Measurements from ENCODE around the gene NDUFB2.
"Not testable (repeated sequence)": the region's sequence is repeated elsewhere in the genome, so short reads cannot be mapped to it uniquely, and the experiment has no call there.

NDUFB2 gene

DNA sequence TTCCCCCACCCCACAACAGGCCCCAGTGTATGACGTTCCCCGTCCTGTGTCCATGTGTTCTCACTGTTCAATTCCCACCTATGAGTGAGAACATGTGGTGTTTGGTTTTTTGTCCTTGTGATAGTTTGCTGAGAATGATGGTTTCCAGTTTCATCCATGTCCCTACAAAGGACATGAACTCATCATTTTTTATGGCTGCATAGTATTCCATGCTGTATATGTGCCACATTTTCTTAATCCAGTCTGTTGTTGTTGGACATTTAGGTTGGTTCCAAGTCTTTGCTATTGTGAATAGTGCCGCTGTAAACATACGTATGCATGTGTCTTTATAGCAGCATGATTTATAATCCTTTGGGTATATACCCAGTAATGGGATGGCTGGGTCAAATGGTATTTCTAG, 12.3 kb downstream of the NDUFB2 start:
- TF ChIP-seq, protein P1, sequence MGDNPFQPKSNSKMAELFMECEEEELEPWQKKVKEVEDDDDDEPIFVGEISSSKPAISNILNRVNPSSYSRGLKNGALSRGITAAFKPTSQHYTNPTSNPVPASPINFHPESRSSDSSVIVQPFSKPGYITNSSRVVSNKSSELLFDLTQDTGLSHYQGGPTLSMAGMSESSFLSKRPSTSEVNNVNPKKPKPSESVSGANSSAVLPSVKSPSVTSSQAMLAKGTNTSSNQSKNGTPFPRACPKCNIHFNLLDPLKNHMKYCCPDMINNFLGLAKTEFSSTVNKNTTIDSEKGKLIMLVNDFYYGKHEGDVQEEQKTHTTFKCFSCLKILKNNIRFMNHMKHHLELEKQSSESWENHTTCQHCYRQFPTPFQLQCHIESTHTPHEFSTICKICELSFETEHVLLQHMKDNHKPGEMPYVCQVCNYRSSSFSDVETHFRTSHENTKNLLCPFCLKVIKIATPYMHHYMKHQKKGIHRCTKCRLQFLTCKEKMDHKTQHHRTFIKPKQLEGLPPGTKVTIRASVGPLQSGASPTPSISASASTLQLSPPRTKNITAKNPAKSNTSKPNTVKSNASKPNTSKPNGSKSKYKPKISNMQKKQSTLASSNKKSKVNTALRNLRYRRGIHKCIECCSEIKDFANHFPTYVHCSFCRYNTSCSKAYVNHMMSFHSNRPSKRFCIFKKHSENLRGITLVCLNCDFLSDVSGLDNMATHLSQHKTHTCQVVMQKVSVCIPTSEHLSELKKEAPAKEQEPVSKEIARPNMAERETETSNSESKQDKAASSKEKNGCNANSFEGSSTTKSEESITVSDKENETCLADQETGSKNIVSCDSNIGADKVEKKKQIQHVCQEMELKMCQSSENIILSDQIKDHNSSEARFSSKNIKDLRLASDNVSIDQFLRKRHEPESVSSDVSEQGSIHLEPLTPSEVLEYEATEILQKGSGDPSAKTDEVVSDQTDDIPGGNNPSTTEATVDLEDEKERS (tag by site-specific recombination; IDR thresholded peaks at IDR 0.05): 0 out of 2 replicates have a peak, but pooled peaks have one; percentile 69
- TF ChIP-seq, protein P2, sequence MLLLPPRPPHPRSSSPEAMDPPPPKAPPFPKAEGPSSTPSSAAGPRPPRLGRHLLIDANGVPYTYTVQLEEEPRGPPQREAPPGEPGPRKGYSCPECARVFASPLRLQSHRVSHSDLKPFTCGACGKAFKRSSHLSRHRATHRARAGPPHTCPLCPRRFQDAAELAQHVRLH (tag by site-specific recombination; IDR thresholded peaks at IDR 0.05): peak; percentile 64; the same call in 1 of the 2 replicates
- peak; percentile 98 for TF ChIP-seq ZNF146 (tag by site-specific recombination; IDR thresholded peaks at IDR 0.05)
- H3K4me3 ChIP-seq (ENCODE audit: low read depth, low read length); H3K9me3 ChIP-seq (ENCODE audit: control insufficient read depth, insufficient read depth, low read depth, low read length); CTCF ChIA-PET; H3K4me1 ChIP-seq (ENCODE audit: control insufficient read depth, insufficient read depth, low read length); H3K27ac ChIP-seq (ENCODE audit: extremely low read depth, low read depth, low read length); POLR2A ChIA-PET: not testable (repeated sequence)
- peaks cover 16 to 30% of the 10 kb centered on the region in 2 experiments for H3K36me3 ChIP-seq (ENCODE audit: control insufficient read depth in 2 of 2, insufficient read depth in 1 of 2, low read length in 2 of 2)

- POLR2A ChIA-PET; H3K4me1 ChIP-seq (ENCODE audit: control insufficient read depth, insufficient read depth, low read length); H3K4me3 ChIP-seq (ENCODE audit: low read depth, low read length); CTCF ChIA-PET; H3K36me3 ChIP-seq (ENCODE audit: control insufficient read depth in 2 of 2, insufficient read depth in 1 of 2, low read length in 2 of 2); H3K27ac ChIP-seq (ENCODE audit: extremely low read depth, low read depth, low read length); H3K9me3 ChIP-seq (ENCODE audit: control insufficient read depth, insufficient read depth, low read depth, low read length): not testable (repeated sequence)
- TF ChIP-seq ZNF529 (tag by site-specific recombination; IDR thresholded peaks at IDR 0.05; ENCODE audit: insufficient replicate concordance): peak; percentile 51
These were observed 15.9 kb downstream of the NDUFB2 start for GRCh38 chr7:140712392-140712791.

DNA sequence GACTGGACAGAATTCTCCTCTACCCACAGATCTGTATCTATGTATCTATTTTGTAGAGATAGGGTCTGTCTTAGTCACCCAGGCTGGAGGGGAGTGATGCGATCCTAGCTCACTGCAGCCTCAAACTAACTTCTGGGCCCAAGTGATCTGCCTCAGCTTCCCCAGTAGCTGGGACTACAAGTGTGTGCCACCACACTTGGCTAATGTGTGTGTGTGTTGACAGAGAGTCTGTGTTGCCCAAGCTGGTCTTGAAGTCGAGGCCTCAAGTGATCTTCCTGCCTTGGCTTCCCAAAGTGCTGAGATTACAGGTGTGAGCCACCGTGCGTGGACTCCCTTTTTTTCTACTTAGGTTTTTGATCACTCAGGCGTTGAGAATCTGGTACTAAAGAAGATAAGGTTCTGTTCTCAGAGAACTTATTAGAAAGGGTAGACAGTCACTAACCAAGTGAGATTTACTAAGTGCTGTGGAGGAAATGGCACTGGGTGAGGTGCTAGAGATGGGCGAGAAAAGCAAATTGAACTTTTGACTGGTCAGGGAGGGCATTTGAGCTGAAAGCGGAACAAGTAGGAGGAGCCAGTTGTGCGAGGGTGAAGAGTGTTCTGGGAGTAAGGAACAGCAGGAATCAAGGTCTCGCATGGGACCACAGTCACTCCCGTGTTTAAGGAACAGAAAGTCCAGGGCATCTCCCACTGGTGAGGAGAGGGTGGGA, 18.0 kb downstream of the NDUFB2 start:
- POLR2A ChIA-PET: no interaction called here
- CTCF ChIA-PET: no interaction called here
- H3K27ac ChIP-seq (ENCODE audit: extremely low read depth, low read depth, low read length): no peak overlapping the region
- H3K4me3 ChIP-seq (ENCODE audit: low read depth, low read length): no peak overlapping the region
- TF ChIP-seq, protein P3, sequence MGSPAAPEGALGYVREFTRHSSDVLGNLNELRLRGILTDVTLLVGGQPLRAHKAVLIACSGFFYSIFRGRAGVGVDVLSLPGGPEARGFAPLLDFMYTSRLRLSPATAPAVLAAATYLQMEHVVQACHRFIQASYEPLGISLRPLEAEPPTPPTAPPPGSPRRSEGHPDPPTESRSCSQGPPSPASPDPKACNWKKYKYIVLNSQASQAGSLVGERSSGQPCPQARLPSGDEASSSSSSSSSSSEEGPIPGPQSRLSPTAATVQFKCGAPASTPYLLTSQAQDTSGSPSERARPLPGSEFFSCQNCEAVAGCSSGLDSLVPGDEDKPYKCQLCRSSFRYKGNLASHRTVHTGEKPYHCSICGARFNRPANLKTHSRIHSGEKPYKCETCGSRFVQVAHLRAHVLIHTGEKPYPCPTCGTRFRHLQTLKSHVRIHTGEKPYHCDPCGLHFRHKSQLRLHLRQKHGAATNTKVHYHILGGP (tag by site-specific recombination; IDR thresholded peaks at IDR 0.05): no peak
- TF ChIP-seq ZNF433 (tag by site-specific recombination; IDR thresholded peaks at IDR 0.05; ENCODE audit: low read depth) (no peak), REST (tag by site-specific recombination; IDR thresholded peaks at IDR 0.05) (no peak), KLF10 (tag by site-specific recombination; IDR thresholded peaks at IDR 0.05) (no peak), SP3 (tag by site-specific recombination; IDR thresholded peaks at IDR 0.05) (no peak), ZNF513 (tag by site-specific recombination; IDR thresholded peaks at IDR 0.05) (no peak), KLF9 (tag by site-specific recombination; IDR thresholded peaks at IDR 0.05; ENCODE audit: low read depth) (no peak), OSR2 (tag by site-specific recombination; IDR thresholded peaks at IDR 0.05) (no peak), ZNF350 (tag by site-specific recombination; IDR thresholded peaks at IDR 0.05) (no peak), REPIN1 (tag by site-specific recombination; IDR thresholded peaks at IDR 0.05; ENCODE audit: low read depth) (no peak)
- TF ChIP-seq, protein P4, sequence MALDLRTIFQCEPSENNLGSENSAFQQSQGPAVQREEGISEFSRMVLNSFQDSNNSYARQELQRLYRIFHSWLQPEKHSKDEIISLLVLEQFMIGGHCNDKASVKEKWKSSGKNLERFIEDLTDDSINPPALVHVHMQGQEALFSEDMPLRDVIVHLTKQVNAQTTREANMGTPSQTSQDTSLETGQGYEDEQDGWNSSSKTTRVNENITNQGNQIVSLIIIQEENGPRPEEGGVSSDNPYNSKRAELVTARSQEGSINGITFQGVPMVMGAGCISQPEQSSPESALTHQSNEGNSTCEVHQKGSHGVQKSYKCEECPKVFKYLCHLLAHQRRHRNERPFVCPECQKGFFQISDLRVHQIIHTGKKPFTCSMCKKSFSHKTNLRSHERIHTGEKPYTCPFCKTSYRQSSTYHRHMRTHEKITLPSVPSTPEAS (tag by site-specific recombination; IDR thresholded peaks at IDR 0.05): no peak
- no peaks in the 10 kb centered on the region for H3K4me1 ChIP-seq (ENCODE audit: control insufficient read depth, insufficient read depth, low read length)
- H3K36me3 ChIP-seq (ENCODE audit: control insufficient read depth in 2 of 2, insufficient read depth in 1 of 2, low read length in 2 of 2): peaks cover 0 to 6% of the 10 kb centered on the region in 2 experiments; a peak in 1 of 3 replicates
- no peaks in the 10 kb centered on the region for H3K9me3 ChIP-seq (ENCODE audit: control insufficient read depth, insufficient read depth, low read depth, low read length)
